Activated CD4-positive, alpha-beta T cell treated with anti-CD3 and anti-CD28 coated beads for 24 hours (primary cell): ENCODE data around the gene RANBP1.

Experiments used
- DNase-seq, 2 donors: peaks; one replicate each; pipeline ENCODE4 v3.0.0-alpha.2; 2020; ENCODE audit warnings: low read depth in 2 of 2

RANBP1 gene

GRCh38 chr22:20123366-20124082, 7.6 kb downstream of the RANBP1 start:
- no peak for DNase-seq

DNA sequence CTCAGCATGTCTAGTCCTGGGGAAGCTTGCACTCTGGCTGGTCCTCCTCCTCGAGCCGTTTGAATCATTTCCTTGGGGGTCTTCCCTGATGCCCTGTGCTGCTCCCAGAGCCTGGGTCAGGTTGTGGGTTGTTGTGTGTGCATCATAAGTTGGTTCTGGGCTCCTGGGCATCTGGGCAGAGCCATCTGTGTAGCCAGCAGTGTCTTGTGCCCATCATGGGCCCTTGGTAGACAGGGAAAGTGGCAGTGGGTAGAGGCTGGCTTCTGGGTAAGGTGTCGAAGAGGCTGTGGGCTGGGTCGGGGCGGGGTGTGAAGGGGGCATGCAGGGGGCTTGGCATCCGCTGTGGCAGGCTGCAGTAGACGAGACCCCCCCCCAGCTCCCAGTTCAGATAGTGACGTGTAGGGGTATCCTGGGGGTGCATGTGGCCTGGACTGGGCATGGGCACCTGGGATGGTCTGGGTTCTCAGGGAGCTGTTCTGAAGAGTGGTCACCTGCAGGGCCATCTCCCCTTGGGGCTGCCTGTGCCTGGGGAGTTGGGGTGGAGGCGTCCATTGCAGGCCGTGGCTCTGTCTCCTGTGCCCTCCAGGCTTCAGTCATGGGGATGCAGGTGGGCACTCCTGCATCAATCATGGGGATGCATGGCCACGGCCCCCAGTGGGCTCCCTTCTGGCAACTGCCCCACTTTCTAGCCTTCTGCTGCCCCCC, 8.3 kb downstream of the RANBP1 start:
- DNase-seq = no peak

GRCh38 chr22:20125201-20126174, 9.6 kb downstream of the RANBP1 start:
- no peak for DNase-seq

- no peak for DNase-seq
Observed at GRCh38 chr22:20126284-20127029, 10.6 kb downstream of the RANBP1 start.

DNA sequence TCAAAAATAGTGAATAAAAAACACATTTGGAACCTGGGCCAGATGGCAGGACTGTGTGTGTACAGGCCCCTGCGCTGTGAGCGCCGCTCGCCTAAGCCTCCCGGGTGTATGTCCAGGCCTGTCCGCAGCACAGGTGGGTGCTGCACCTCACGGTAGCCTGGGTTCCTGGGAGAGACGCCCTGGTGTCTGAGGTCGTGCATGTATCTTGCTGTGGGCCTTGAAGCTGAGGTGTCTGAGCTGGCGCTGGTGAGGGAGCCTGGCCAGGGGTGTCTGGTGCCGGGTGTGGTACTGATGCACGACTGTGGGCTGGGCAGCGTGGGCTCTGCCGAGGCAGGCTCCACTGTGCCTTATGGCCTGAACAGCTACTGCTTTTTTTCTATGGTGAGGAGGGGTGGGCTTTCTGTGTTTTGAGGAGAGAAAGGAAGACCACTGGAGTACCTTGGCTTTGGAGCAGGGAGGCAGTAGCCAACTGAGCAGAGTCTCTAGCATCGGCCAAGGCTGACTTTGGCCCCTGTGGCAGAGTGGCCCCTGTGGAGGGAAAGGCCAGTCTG, 11.5 kb downstream of the RANBP1 start:
- DNase-seq = no peak

DNA sequence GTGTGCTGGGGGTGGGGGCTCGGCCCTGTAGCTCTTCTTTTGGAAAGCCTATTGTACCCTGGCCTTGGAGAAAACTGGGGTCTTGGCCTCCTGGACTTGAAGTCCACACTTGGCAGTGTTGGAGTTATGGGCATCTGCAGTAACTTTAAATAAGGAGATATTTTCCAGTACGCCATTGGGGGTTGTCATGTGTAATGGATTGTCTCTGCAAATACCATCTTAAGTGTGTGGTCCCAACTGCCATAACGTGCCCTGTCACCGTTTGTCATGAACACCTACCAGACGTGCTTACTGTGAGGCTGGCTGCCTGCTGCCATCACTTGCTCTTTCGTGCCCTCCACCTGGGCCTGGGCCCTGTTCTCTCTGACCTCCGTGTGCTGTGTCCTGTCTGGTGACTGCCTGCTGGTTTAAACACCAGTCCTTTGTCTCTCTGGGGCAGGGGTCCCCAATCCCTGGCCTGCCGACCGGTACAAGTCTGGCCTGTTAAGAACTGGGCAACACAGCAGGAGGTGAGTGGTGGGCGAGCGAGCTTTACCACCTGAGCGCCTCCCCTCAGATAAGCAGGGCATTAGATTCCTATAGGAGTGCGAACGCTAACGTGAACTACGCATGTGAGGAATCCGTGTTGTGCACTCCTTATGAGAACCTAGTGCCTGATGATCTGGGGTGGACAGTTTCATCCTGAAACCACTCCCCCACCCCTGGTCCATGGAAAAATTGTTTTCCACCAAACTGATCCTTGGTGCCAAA, 12.1 kb downstream of the RANBP1 start:
- DNase-seq = no peak

GRCh38 chr22:20128619-20128901, 12.7 kb downstream of the RANBP1 start:
- no peak for DNase-seq

- peak in 1 of 2 donors; percentile 47 for DNase-seq
Observed at GRCh38 chr22:20128902-20129746, 13.2 kb downstream of the RANBP1 start.

GRCh38 chr22:20129747-20130014, 13.8 kb downstream of the RANBP1 start:
- DNase-seq = no peak

GRCh38 chr22:20130319-20130718, 14.4 kb downstream of the RANBP1 start:
- DNase-seq = no peak

DNA sequence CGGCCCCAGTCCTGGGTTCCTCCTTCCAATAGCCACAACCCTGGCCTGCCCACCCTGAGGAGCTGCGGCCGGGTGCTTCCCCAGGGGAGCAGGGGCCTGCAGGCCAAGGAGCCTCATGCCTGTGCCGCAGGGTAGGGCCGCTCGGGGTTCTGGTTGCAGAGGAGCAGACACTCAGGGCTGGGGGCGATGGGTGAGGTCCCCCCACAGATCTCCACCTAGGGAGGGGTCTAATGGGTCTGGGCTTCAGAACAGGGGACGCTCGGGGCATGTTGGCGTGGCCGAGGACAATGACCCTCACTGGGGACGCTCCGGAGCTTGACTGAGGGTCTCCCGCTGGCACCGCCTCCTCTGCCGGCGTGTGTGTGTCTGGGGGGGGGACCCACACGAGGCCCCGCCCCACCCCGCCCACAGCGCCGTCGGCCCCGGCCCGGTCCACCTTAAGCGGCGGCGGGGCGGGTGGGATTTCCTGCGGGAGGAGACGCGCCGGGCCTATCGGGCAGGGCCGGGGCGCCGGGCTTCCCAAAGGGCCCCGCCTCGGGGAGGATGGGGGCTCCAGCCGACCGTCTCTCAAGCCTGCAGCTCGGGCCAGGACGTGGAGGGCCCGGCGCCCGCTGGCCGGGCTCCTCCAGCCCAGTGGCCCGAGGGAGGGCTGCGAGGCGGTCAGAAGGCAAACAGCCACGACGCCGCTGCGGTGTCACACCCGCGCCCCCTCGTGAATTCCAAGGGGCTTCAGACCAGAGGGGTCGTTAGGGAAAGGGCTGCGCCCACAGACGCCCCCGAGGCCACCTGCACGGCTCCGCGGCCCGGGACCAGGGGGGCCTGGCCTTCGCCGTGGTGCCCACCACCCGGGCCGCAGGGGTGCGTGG, 15.1 kb downstream of the RANBP1 start:
- DNase-seq = peak; percentile 70 to 73

GRCh38 chr22:20131597-20131858, 15.6 kb downstream of the RANBP1 start, which contains the start of gene ZDHHC8:
Gene ZDHHC8, plus strand, starts transcription at chr22:20131804. Its CDS starts 144 bp downstream, at chr22:20131948.
- peak in 1 of 2 donors; percentile 48 for DNase-seq

DNA sequence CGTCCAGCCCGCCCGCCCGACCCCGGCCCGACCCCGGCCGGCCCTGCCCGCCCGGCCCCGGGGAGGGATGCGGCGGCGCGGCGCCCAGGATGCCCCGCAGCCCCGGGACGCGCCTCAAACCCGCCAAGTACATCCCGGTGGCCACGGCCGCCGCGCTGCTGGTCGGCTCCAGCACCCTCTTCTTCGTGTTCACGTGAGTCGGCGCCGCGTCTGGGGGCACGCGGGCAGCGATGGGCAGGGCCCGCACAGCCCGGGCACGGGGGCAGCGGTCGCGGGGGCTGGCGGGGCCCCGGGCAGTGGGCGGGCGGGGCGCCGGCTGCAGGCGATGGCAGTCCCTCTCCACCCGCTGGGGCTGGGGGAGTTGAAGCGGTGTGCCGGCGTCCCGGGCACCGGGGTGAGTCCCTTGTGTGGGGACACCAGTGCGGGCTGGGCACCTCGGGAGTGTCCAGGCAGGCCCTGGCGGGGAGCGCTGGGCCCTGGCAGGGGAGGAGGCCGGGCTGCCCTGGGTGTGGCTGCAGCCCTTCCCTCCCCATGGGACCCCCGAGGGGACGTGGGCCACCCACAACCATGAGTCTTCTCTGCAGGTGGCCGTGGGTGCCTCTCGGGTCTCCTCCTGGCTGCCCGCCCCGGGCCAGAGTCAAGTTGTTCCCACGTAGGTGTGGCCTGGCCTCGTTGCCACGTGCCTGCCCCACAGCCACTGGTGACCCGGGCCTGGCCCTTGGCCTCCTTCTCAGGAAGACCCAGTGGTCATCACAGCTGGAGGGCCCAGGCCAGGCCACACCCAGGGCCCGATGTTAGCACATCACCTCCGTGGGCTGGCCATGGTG, 16.2 kb downstream of the RANBP1 start:
- DNase-seq = no peak

GRCh38 chr22:20132686-20133246, 16.9 kb downstream of the RANBP1 start:
- DNase-seq = no peak

- DNase-seq = no peak
Observed at GRCh38 chr22:20133930-20134549, 18.1 kb downstream of the RANBP1 start.

GRCh38 chr22:20135265-20135664, 19.4 kb downstream of the RANBP1 start:
- no peak for DNase-seq

- no peak for DNase-seq
Observed at GRCh38 chr22:20135806-20136602, 20.1 kb downstream of the RANBP1 start.
